ENCODE measurements around the gene CAPN9.

GRCh38 chr1:230759369-230760065, 12.3 kb downstream of the CAPN9 start:
- TF ChIP-seq ATF3 (IDR thresholded peaks at IDR 0.05) (no peak), SP1 (IDR thresholded peaks at IDR 0.05) (no peak)

Data from liver (tissue), 1 donor.